NB4 (cell line): ENCODE data around the gene NFYC.

ENCODE experiments used
- MAX ChIP-seq: IDR thresholded peaks from 2 replicates; pipeline ENCODE4 v1.6.1; 2011; ENCODE audit warnings: low read depth, low read length
- POLR2A ChIP-seq: IDR thresholded peaks from 2 replicates; pipeline ENCODE4 v1.6.1; 2011; ENCODE audit warnings: mild to moderate bottlenecking; ENCODE audit not compliant: insufficient read length; ENCODE audit errors: extremely low read depth
- TF ChIP-seq, protein P1 (sequence below): IDR thresholded peaks from one replicate; pipeline ENCODE4 v1.5.1; 2012; ENCODE audit warnings: low read depth, low read length

- TF ChIP-seq, protein P1, sequence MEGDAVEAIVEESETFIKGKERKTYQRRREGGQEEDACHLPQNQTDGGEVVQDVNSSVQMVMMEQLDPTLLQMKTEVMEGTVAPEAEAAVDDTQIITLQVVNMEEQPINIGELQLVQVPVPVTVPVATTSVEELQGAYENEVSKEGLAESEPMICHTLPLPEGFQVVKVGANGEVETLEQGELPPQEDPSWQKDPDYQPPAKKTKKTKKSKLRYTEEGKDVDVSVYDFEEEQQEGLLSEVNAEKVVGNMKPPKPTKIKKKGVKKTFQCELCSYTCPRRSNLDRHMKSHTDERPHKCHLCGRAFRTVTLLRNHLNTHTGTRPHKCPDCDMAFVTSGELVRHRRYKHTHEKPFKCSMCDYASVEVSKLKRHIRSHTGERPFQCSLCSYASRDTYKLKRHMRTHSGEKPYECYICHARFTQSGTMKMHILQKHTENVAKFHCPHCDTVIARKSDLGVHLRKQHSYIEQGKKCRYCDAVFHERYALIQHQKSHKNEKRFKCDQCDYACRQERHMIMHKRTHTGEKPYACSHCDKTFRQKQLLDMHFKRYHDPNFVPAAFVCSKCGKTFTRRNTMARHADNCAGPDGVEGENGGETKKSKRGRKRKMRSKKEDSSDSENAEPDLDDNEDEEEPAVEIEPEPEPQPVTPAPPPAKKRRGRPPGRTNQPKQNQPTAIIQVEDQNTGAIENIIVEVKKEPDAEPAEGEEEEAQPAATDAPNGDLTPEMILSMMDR: no peak
- TF ChIP-seq MAX: no peak
- no peak for TF ChIP-seq POLR2A
These were observed 105.6 kb downstream of the NFYC start for GRCh38 chr1:40796939-40797667.
